Umbilical cord (tissue), 2 donors: ENCODE measurements around the gene RNF167. TPM values are rescaled to one million over a fixed set of nuclear protein-coding genes. Genes with fewer than 3 reads are reported as not detected.

Experiments
- DNase-seq: peaks from one replicate; pipeline ENCODE4 v3.0.0-alpha.2; 2015; ENCODE audit warnings: low spot score
- total RNA-seq: library from RNA; depleted of rRNA; stranded (reverse); fragments of >200 nt; gene quantifications from one replicate; pipeline ENCODE4 v1.2.3, GENCODE V29; 2014; ENCODE audit warnings: low replicate concordance; ENCODE audit not compliant: insufficient read depth

The RNF167 gene
- 10.8 TPM for total RNA-seq

DNA sequence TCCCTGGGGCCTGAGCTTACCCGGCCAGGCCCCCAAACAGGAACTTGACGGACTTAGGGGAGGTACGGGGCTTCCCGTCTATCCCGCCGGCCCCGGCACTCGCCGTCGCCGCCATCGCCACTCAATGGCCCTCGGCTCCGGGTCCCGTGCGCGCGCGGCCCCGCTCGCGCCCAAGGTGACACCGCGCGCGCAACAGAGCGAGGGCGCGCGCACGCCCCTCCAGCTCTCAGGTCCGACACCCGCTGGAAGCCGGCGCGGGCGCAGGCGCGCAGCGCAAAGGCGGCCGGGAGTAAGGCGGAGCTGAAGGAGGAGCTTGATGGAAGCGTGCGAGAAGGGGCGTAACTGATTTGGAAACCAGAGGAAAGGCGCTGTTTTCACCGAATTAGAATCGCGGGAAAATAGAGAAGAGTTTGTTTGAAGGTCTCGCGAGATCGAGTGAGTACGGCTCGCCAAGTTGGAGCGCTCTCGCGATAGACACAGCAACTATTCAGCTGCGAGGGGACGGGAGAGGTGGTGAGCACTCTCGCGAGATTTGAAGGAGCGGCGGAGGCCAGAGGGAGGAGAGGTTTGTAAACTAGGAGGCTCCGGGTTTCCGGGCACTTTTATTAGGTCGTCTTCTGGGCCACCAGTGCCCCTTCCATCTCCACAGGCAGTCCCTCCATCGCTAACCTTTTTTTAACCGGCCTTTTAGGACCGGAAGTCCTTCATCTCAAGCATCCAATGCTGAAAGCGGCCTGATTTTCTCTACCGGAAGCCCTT, at the start of gene RNF167, which contains the start of gene SLC25A11:
RNF167 (plus strand) TSS at position 473 of the 759 bp plus-strand sequence. CDS start 642 bp downstream, outside the sequence.
SLC25A11 (minus strand) TSS at position 251 of the 759 bp plus-strand sequence; CDS start at position 115, 136 bp downstream.
- peak; percentile 100 for DNase-seq

DNA sequence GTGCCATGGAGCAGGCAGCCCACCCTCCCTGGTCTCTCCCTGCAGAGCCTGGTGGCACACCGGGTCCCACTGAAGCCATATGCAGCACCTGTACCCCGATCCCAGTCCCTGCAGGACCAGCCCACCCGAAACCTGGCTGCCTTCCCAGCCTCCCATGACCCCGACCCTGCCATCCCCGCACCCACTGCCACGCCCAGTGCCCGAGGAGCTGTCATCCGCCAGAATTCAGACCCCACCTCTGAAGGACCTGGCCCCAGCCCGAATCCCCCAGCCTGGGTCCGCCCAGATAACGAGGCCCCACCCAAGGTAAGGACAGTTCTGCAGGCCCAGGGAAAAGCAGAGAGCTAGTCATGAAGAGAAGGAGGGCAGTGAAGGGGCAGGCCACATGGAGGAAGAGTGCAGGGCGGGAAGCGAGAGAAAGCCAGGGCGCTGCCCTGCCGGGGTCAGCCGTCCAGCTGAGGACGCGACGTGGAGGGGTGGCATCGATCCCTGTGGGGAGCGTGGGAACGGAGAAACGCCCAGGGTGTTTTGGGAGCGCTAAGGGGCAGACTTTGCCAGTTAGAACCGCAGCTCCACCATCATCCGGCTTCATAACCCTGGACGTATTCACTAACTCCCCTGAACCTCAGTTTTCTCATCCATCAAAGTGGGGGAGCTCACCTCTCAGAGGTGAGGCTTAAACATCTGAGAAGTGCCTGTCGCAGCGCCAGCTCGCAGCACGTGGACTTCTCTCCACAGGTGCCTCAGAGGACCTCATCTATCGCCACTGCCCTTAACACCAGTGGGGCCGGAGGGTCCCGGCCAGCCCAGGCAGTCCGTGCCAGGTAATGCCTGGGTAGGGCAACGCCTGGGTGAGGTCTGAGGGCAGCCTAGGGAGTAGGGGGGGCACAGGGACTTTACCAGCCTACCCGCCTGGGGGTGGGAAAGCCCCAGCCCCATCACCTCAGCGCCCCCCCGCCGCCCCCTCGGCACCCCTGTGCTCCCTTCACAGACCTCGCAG, 48.4 kb upstream of the RNF167 start:
- no peak for DNase-seq

DNA sequence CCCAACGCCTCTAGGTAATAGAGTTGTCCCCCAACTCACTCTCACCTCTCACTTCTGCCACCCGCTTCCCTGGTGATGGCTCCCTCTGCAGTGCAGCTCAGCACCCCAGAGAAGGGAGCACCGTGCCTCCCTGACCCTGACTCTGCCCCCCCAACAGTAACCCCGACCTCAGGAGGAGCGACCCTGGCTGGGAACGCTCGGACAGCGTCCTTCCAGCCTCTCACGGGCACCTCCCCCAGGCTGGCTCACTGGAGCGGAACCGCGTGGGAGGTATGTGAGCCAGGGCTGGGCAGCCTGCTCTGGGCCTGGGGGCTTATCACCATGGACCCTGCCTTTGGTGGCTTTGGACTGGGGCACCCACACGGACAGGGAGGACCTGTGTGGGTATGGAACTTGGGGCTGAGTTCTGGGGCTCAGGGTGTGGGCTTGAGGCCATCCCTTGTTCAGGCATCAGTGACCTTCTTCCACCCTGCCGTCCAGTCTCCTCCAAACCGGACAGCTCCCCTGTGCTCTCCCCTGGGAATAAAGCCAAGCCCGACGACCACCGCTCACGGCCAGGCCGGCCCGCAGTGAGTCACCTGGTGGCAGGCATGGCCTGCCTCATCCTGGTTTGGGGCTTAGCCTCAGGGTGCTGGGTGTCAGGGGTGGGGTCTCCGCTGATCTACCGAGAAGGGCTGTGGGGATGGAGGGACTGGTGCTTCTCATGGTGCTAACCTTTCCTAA, 47.4 kb upstream of the RNF167 start:
- no peak for DNase-seq

DNA sequence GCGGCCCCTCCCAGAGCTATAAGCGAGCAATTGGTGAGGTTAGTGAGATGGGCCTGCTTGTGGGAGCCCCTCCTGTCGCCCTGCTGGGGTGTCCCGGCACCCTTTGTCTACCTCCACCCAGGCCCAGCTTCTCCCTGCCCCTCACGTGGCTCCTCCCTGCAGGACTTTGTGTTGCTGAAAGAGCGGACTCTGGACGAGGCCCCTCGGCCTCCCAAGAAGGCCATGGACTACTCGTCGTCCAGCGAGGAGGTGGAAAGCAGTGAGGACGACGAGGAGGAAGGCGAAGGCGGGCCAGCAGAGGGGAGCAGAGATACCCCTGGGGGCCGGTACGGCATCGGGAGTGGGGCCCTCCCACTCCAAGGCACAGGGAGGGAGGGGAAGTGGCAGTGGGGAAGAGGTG, 46.8 kb upstream of the RNF167 start:
- no peak for DNase-seq

DNA sequence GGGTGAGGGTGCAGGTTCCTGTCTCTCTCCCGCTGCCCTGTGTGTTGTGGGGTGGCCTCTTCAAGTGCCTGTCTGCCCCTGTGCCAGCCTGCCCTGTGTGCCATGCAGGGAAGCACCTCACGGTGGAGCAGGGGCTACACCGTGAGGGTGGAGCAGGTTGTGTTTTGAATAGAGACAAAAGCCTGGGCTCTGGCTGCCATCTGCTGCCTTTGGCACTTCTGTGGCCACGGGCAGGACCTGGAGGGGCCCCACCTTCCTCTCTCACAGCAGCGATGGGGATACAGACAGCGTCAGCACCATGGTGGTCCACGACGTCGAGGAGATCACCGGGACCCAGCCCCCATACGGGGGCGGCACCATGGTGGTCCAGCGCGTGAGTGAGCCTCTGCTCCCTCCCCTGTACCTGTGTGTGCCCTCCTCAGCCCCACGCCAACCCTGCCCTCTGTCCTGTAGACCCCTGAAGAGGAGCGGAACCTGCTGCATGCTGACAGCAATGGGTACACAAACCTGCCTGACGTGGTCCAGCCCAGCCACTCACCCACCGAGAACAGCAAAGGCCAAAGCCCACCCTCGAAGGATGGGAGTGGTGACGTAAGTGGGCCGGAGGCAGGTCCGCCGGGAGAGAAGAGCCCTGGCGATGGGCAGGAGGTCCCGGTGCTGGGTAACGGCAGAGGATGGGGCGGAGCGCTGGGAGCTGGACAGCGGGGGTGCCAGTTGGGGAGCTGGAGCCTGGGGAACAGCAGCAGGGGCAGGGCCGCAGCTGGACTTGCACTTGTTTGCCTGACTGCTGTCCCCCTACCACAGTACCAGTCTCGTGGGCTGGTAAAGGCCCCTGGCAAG, 46.1 kb upstream of the RNF167 start:
- DNase-seq: no peak

DNA sequence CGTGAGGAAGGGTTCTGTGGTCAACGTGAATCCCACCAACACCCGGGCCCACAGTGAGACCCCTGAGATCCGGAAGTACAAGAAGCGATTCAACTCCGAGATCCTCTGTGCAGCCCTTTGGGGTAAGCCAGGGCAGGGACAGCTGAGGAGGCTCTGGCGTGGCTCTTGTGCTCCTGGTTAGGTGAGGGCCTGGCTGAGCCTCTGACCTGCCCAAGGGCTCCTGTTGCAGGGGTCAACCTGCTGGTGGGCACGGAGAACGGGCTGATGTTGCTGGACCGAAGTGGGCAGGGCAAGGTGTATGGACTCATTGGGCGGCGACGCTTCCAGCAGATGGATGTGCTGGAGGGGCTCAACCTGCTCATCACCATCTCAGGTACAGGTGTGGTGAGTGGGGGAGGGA, 44.9 kb upstream of the RNF167 start:
- no peak for DNase-seq

DNA sequence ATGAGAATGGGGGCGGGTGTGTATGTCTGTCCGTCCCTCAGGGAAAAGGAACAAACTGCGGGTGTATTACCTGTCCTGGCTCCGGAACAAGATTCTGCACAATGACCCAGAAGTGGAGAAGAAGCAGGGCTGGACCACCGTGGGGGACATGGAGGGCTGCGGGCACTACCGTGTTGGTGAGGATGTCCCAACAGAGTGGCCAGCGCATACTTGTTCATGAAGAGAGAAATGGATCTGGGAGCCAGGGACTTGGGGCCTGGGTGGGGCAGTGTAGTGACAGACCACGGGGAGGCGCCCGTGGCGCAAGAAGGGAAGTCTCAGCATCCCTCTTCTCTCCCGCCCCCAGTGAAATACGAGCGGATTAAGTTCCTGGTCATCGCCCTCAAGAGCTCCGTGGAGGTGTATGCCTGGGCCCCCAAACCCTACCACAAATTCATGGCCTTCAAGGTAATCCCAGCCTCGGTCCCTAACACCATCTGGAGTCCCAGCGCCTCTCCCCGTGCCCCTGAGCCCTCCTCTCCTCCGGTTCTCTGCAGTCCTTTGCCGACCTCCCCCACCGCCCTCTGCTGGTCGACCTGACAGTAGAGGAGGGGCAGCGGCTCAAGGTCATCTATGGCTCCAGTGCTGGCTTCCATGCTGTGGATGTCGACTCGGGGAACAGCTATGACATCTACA, 44.3 kb upstream of the RNF167 start:
- no peak for DNase-seq

DNA sequence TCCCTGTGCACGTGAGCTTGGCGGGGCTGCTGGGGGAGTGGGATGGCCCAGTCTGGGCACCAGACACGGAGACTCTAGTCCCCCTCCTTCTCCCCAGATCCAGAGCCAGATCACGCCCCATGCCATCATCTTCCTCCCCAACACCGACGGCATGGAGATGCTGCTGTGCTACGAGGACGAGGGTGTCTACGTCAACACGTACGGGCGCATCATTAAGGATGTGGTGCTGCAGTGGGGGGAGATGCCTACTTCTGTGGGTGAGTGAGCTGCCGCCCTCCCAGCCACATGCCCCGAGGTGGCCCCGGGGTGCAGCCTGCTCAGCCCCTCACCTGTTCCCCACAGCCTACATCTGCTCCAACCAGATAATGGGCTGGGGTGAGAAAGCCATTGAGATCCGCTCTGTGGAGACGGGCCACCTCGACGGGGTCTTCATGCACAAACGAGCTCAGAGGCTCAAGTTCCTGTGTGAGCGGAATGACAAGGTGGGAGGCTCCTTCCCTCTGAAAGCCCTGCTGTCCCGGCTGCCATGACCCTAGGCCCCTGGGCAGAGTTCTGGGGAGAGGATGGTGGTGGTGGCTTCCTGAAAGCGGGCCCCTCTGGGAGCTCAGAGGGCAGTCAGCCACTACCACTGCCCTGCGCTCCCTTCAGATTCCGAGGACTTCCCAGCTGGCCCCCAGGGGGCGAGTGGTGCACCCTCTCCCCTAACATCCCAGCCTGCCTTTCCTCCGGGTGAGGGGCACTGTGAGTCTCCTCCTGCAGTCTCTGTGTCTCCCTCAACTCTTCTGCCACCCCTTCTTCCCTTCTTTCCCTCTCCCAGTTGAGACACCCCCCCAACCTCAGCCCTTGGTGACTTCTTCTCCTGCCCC, 43.5 kb upstream of the RNF167 start:
- DNase-seq: no peak

DNA sequence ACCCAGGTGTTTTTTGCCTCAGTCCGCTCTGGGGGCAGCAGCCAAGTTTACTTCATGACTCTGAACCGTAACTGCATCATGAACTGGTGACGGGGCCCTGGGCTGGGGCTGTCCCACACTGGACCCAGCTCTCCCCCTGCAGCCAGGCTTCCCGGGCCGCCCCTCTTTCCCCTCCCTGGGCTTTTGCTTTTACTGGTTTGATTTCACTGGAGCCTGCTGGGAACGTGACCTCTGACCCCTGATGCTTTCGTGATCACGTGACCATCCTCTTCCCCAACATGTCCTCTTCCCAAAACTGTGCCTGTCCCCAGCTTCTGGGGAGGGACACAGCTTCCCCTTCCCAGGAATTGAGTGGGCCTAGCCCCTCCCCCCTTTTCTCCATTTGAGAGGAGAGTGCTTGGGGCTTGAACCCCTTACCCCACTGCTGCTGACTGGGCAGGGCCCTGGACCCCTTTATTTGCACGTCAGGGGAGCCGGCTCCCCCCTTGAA, 42.8 kb upstream of the RNF167 start:
- DNase-seq: no peak

DNA sequence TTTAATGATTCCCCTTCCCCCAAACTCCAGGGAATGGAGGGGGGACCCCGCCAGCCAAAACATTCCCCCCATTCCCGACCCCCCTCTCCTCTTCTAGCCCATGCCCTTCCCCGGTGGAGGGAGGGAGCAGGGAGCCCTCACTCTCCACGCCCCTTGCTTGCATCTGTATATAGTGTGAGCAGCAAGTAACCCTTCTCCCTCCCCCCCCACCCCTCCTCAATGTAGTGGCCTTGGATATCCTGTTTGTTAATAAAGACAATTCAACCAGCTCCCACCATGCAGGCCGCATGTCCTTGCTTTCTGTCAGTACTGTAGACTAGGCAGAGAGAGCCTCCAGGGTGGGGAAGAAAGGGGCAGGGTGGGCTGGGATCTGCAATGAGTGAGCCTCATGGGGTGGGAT, 42.3 kb upstream of the RNF167 start:
- no peak for DNase-seq

DNA sequence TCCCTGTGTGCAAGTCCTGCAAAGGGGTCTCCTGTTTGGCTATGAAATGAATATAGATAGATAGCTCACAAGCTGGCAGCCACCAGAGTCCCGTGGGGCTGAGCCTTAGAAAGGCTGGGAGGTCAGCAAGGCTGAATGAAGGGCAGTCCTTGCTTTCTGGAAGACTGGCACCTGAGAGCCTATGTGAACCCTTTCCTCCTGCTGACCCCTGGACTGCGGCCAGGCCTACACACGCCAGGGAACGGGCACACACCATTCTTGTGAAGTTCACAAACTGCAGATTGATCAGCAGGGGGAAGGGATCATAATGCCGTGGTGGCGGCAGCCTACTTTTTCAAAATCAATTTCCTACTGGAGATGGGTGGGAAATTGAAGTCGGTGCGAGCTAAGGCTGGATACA, 41.7 kb upstream of the RNF167 start:
- DNase-seq: no peak

DNA sequence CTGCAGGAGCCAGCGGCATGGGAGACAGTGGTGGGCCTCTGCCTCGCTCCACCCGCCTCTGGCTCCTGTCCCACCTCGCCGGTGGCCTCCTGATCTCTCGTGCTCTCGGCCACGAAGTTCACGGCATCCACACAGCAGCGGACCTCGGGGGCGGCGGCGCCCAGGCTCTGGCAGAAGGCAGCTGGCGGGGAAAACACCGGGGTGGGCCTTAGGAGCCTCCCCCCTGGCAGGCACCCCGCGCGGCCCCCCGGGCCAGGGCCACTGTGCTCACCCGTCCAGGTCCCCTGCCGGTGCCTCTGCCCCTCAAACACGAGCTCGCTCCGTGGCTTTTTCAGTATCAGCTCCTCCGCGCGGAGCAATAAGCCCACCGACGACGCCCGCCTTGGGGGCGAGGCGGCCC, 41.1 kb upstream of the RNF167 start:
- DNase-seq: no peak

DNA sequence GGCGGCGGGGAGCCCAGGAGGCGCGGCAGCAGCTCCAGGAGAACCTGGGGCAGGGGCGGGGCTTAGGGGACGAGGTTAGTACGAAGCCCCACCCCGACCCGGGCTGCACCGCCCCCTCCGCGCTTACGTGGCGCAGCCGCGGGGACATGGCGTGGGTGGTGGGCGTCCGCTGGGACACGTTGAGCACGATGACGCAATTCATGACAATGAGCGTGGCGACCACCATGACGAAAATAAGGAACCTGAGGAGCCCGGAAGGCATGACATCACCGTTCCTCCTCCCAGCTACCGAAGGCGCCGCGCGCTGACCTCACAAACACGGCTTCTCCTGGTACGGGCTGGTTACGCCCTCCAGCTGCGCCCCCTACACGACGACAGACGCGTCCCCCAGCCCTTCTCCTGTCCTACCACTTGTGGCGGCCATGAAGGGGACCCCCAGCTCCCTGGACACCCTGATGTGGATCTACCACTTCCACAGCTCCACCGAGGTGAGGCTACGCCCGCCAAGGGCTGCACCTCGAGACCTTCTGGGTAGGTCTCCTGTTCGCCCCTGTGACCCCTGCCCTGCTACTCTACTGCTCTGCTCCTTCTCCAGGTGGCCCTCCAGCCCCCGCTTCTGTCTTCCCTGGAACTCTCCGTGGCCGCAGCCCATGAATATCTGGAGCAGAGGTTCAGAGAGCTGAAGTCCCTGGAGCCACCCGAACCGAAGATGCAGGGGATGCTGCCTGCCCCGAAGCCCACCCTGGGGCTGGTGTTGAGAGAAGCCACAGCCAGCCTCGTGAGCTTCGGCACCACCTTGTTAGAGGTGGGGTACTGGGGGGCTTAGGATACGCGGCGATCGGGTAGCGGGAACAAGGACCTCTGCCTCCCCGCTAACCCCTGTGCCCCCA, 40.5 kb upstream of the RNF167 start, which contains the start of gene C17orf107:
C17orf107 (plus strand) TSS at position 196 of the 890 bp plus-strand sequence; CDS start at position 423, 227 bp downstream.
- DNase-seq: peak; percentile 81

DNA sequence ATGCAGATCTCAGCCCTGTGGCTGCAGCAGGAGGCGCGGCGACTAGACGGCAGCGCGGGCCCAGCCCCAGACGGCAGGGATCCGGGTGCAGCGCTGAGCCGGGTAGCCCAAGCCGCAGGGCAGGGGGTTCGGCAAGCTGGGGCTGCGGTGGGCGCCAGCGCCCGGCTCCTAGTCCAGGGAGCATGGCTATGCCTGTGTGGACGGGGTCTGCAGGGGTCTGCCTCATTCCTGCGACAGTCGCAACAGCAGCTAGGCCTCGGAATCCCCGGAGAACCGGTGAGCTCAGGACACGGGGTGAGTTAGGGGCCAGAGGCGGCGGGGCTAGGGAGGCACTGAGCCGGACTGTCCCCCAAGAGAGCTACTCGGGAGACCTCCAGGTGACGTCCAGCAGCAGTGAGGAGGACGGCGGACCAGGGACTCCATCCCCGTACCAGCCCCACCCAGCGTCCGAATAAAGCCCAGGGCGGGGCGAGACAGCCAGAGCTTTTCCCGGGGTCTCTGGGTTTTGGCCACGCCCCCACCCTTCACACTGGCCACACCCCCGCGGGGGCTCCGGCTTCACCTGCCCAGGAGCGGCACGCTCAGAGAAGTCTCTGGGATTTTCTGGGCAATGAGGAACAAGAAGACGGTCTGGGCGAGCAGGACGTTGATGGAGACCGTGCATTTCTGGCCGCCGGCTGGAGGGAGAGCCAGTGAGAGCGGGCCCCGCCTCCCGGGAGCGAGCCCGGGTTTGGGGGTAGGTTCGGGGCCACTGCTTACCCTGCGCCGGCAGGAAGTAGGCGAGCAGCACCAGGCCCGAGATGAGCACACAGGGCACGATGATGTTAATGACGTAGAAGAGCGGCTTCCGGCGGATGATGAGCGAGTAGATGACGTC, 39.6 kb upstream of the RNF167 start:
- no peak for DNase-seq

DNA sequence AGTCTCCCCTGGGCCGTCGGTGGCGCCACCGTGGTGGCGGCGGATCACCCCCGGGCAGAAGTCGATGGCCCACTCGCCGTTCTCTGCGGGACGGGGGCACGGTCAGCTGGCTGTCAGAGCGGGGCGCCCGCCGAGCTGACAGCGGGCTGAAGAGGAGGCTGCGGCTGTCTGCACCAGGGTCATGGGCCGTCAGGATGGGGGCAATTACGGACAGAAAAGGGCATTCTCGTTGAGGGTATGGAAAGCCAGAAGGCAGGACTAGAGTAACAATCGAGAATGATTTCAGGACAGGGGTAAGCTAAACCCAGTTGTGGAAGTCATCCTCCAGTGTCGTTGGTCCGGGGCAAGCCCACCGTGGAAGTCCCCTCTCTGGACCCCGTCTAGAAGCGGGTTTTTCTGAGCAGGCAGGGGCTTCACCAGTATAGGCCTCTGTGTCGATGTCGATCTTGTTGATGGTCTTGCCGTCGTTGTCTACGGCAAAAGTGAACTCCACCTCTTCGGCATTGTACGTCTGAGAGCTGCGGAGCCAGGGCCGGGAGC, 38.9 kb upstream of the RNF167 start:
- DNase-seq: no peak

DNA sequence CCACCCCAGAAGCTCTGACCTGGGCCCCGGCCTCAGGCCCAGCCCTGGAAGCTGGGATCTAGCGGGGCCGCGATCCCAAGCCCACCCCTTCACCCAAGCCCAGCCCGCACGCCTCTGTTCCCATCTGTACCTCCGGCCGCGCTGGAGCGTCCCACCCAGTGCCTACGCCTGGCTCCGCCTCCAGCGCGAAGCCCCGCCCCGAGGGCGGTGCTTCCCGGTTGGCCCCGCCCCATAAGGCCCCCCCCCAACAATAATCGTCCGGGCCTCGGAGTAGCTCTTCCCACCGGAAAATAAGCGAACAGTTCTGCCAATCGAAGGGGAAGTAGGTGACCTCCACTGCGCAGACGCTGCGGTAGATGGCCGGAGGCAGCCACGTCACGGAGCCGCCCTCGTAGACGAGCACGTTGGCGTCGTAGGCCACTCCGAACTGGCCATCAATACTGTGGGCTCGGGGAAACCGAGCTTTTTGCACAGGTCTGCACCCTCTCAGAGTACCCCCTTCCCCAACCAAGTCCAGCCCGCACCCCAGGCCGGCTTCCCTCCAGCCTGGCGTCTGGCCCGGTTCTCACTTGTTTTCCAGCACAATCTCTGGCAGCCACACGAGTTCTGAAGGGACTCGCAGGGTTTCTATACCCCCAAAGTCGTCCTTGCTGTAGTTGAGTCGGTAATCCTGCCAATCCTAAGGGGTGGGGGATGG, 38.3 kb upstream of the RNF167 start:
- DNase-seq: no peak
